Measurements from ENCODE around the gene PLD3. TPM values are rescaled to one million over a fixed set of nuclear protein-coding genes. Genes with fewer than 3 reads are reported as not detected.

Gene PLD3
- total and polyA plus RNA-seq, 2 experiments from 2014 or later: 361 to 536 TPM

DNA sequence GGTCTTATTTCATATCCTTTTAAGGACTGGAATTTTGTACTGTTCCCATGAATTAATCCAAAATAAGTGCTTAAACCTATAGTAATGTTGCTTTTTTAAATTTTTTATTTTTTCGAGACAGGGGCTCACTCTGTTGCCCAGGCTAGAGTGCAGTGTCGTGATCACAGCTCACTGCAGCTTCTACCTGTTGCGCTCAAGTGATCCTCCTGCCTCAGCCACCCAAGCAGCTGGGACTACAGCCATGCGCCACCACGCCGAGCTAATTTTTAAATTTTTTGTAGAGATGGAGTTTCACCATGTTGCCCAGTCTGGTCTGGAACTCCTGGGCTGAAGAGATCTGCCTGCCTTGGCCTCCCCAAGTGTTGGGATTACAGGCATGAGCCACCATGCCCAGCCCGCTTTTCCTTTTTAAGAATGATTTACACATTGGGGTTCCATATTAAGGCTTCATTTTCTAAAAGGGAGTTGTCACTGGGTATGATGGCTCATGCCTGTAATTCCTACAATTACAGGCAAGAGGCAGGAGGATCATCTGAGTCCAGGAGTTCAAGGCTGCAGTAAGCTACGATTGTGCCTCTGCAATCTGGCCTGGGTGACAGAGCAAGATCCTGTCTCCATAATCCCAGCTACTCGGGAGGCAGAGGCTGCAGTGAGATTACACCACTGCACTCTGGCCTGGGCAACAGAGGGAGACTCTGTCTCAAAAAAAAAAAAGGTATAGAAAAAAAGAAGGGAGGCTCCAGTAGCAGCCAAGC lies 35.1 kb upstream of the PLD3 start:
- in situ Hi-C loops (cut with MboI): no loop called here
- H3K4me3 ChIP-seq: no peak overlapping the region
- H3K27me3 ChIP-seq (replicated peaks; ENCODE audit: insufficient read depth): no peaks in the 10 kb centered on the region

GRCh38 chr19:40314656-40315055 lies 33.8 kb upstream of the PLD3 start:
- Histone ChIP-seq H3K9me2 (ENCODE audit: insufficient read depth) (no peaks in the 10 kb centered on the region), H3K27ac (no peak overlapping the region), H3K79me2 (ENCODE audit: insufficient read depth) (no peaks in the 10 kb centered on the region), H3K9me3 (ENCODE audit: low read depth) (no peaks in the 10 kb centered on the region), H3K4me3 (no peak overlapping the region), H3K4me1 (ENCODE audit: insufficient read depth) (no peaks in the 10 kb centered on the region), H2AFZ (no peak overlapping the region), H3K27me3 (replicated peaks; ENCODE audit: insufficient read depth) (no peaks in the 10 kb centered on the region), H4K20me1 (ENCODE audit: insufficient read depth) (no peaks in the 10 kb centered on the region), H3K9ac (no peak overlapping the region), H3K4me2 (ENCODE audit: unreplicated experiment) (no peak overlapping the region), H3K36me3 (ENCODE audit: low read depth) (no peaks in the 10 kb centered on the region), H3F3A (ENCODE audit: insufficient read depth) (no peaks in the 10 kb centered on the region)
- WGBS, 2 experiments (ENCODE audit: low coverage in 1 of 2, low lambda C conversion rate in 2 of 2, missing lambda C conversion rate in 2 of 2): 83% methylated on average over 2 of the region's 2 CpGs
- no peak for DNase-seq
- TF ChIP-seq EZH2phosphoT487 (IDR thresholded peaks at IDR 0.05; ENCODE audit: insufficient read depth, low read depth): no peak
- no peak for TF ChIP-seq EZH2 (IDR thresholded peaks at IDR 0.05; ENCODE audit: insufficient read depth, poor library complexity, severe bottlenecking)
- in situ Hi-C loops (cut with MboI): no loop called here

More for the DNA sequence above, 35.1 kb upstream of the PLD3 start:
- H3K79me2 ChIP-seq (ENCODE audit: insufficient read depth): no peaks in the 10 kb centered on the region
- H3K27ac ChIP-seq: no peak overlapping the region
- no peaks in the 10 kb centered on the region for H3K4me1 ChIP-seq (ENCODE audit: insufficient read depth)
- TF ChIP-seq EZH2 (IDR thresholded peaks at IDR 0.05; ENCODE audit: insufficient read depth, poor library complexity, severe bottlenecking) (no peak), EZH2phosphoT487 (IDR thresholded peaks at IDR 0.05; ENCODE audit: insufficient read depth, low read depth) (no peak)
- H3K9me3 ChIP-seq (ENCODE audit: low read depth): no peaks in the 10 kb centered on the region
- H3K9ac ChIP-seq: no peak overlapping the region
- no peak overlapping the region for H2AFZ ChIP-seq
- H3K36me3 ChIP-seq (ENCODE audit: low read depth): no peaks in the 10 kb centered on the region
- no peak overlapping the region for H3K4me2 ChIP-seq (ENCODE audit: unreplicated experiment)
- no peaks in the 10 kb centered on the region for H4K20me1 ChIP-seq (ENCODE audit: insufficient read depth)
- WGBS, 2 experiments (ENCODE audit: low coverage in 1 of 2, low lambda C conversion rate in 2 of 2, missing lambda C conversion rate in 2 of 2): 90 to 95% methylated on average over 9 of the region's 9 CpGs
- no peaks in the 10 kb centered on the region for H3F3A ChIP-seq (ENCODE audit: insufficient read depth)
- no peak for DNase-seq
- H3K9me2 ChIP-seq (ENCODE audit: insufficient read depth): no peaks in the 10 kb centered on the region

DNA sequence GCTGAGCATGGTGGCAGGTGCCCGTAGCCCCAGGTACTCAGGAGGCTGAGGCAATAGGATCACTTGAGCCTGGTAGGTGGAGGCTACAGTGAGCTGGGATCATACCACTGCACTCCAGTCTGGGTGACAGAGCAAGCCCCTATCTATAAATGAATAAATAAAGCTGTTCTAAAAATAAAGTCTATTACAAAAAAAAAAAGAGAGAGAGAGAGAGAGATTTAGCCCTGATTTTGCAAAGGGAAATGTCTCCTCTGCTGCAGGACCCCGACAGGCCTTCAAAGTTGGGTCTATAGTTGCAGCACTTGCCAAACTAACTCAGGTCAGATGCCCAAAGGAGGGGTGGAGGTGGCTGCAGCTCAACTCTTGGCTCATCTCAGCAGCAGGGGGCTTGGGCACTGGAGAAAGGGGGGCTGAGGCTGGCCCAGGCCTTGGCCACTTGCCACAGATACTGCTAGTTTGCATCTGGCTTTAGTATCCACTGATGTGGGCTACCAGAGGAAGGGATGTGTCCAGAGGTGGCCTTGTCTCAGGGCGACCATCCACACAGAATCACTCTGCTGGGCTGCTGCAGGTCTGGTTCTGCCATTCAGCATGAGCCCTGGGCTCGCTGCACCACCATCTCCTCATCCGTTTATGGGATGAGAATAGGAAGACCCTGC lies 32.6 kb upstream of the PLD3 start:
- no peak overlapping the region for H3K4me3 ChIP-seq
- no peaks in the 10 kb centered on the region for H3K27me3 ChIP-seq (replicated peaks; ENCODE audit: insufficient read depth)
- H3K79me2 ChIP-seq (ENCODE audit: insufficient read depth): no peaks in the 10 kb centered on the region
- H3K4me1 ChIP-seq (ENCODE audit: insufficient read depth): no peaks in the 10 kb centered on the region
- no peaks in the 10 kb centered on the region for H4K20me1 ChIP-seq (ENCODE audit: insufficient read depth)
- 88 to 90% methylated on average over 5 of the region's 5 CpGs for WGBS, 2 experiments (ENCODE audit: low coverage in 1 of 2, low lambda C conversion rate in 2 of 2, missing lambda C conversion rate in 2 of 2)
- in situ Hi-C loops (cut with MboI): no loop called here
- no peak overlapping the region for H3K27ac ChIP-seq
- H2AFZ ChIP-seq: no peak overlapping the region
- H3K4me2 ChIP-seq (ENCODE audit: unreplicated experiment): no peak overlapping the region
- no peak for DNase-seq
- TF ChIP-seq EZH2phosphoT487 (IDR thresholded peaks at IDR 0.05; ENCODE audit: insufficient read depth, low read depth) (no peak), EZH2 (IDR thresholded peaks at IDR 0.05; ENCODE audit: insufficient read depth, poor library complexity, severe bottlenecking) (no peak)
- no peaks in the 10 kb centered on the region for H3K9me3 ChIP-seq (ENCODE audit: low read depth)
- H3K9me2 ChIP-seq (ENCODE audit: insufficient read depth): no peaks in the 10 kb centered on the region
- peaks cover under 1% of the 10 kb centered on the region; the same call in 1 of the 2 replicates for H3K36me3 ChIP-seq (ENCODE audit: low read depth)
- no peak overlapping the region for H3K9ac ChIP-seq
- H3F3A ChIP-seq (ENCODE audit: insufficient read depth): no peaks in the 10 kb centered on the region

DNA sequence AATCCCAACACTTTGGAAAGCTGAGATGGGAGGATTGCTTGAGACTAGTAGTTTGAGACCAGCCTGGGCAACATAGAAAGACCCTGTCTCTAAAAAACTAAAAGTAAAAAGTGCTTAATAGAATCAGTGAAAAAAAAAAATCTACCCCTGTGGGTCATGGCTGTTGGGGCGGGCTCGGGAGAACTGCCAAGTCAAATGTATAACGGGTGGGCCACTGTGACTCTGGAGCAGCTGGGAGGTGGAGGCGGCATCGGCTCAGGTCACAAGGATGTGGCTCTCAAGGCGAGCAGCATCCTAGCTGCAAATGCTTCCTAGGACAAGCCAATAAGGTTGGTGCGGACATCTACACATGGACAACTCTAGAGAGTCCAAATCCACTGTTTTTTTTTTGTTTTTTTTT lies 31.2 kb upstream of the PLD3 start:
- Histone ChIP-seq H3K4me1 (ENCODE audit: insufficient read depth) (no peaks in the 10 kb centered on the region), H3K4me2 (ENCODE audit: unreplicated experiment) (no peak overlapping the region), H3K9me2 (ENCODE audit: insufficient read depth) (no peaks in the 10 kb centered on the region), H4K20me1 (ENCODE audit: insufficient read depth) (no peaks in the 10 kb centered on the region), H3F3A (ENCODE audit: insufficient read depth) (no peaks in the 10 kb centered on the region), H3K27ac (no peak overlapping the region), H3K9ac (no peak overlapping the region), H3K36me3 (ENCODE audit: low read depth) (peaks cover 3% of the 10 kb centered on the region; the same call in 1 of the 2 replicates), H3K4me3 (no peak overlapping the region), H3K9me3 (ENCODE audit: low read depth) (no peaks in the 10 kb centered on the region), H3K79me2 (ENCODE audit: insufficient read depth) (no peaks in the 10 kb centered on the region), H3K27me3 (replicated peaks; ENCODE audit: insufficient read depth) (no peaks in the 10 kb centered on the region), H2AFZ (no peak overlapping the region)
- TF ChIP-seq EZH2 (IDR thresholded peaks at IDR 0.05; ENCODE audit: insufficient read depth, poor library complexity, severe bottlenecking) (no peak), EZH2phosphoT487 (IDR thresholded peaks at IDR 0.05; ENCODE audit: insufficient read depth, low read depth) (no peak)
- in situ Hi-C loops (cut with MboI): no loop called here
- no peak for DNase-seq
- 75% methylated on average over 7 of the region's 7 CpGs for WGBS, 2 experiments (ENCODE audit: low coverage in 1 of 2, low lambda C conversion rate in 2 of 2, missing lambda C conversion rate in 2 of 2)
